H9 (cell line): ENCODE measurements around the gene LRRC55. TPM values are rescaled to one million over a fixed set of nuclear protein-coding genes. Genes with fewer than 3 reads are reported as not detected.

Experiments used
- DNase-seq: peaks from one replicate; pipeline ENCODE4 v3.0.0-alpha.2; 2017
- H2AFZ ChIP-seq: one replicate; pipeline ENCODE4 v1.6.1; 2013; ENCODE audit warnings: mild to moderate bottlenecking, low read length, control low read depth, moderate library complexity
- H2AK5ac ChIP-seq: 2 replicates; pipeline ENCODE4 v1.6.1; 2013; ENCODE audit warnings: low read length, control low read depth, mixed read lengths; ENCODE audit not compliant: insufficient read length
- H2BK120ac ChIP-seq: one replicate; pipeline ENCODE4 v1.6.1; 2013; ENCODE audit warnings: low read depth, mild to moderate bottlenecking, low read length, control low read depth, inconsistent platforms; ENCODE audit not compliant: poor library complexity, severe bottlenecking
- H2BK12ac ChIP-seq: 2 replicates; pipeline ENCODE4 v1.6.1; 2013; ENCODE audit warnings: low read length, control low read depth, mixed read lengths, low read depth; ENCODE audit not compliant: insufficient read length
- H2BK15ac ChIP-seq: 2 replicates; pipeline ENCODE4 v1.6.1; 2013; ENCODE audit warnings: low read depth, low read length, control low read depth
- H2BK20ac ChIP-seq: one replicate; pipeline ENCODE4 v1.6.1; 2013; ENCODE audit warnings: low read depth, mild to moderate bottlenecking, low read length, control low read depth, inconsistent platforms; ENCODE audit not compliant: poor library complexity, severe bottlenecking
- H2BK5ac ChIP-seq: 2 replicates; pipeline ENCODE4 v1.6.1; 2013; ENCODE audit warnings: low read length, control low read depth, mixed read lengths; ENCODE audit not compliant: insufficient read length
- H3K14ac ChIP-seq: 2 replicates; pipeline ENCODE4 v1.6.1; 2013; ENCODE audit warnings: low read length, control low read depth; ENCODE audit not compliant: insufficient read depth
- H3K18ac ChIP-seq: 2 replicates; pipeline ENCODE4 v1.6.1; 2013; ENCODE audit warnings: low read depth, mild to moderate bottlenecking, mixed read lengths, low read length, control low read depth; ENCODE audit not compliant: insufficient read length
- H3K23ac ChIP-seq: 2 replicates; pipeline ENCODE4 v1.6.1; 2013; ENCODE audit warnings: low read length, control low read depth, mixed read lengths, low read depth; ENCODE audit not compliant: insufficient read length
- H3K23me2 ChIP-seq: 2 replicates; pipeline ENCODE4 v1.6.1; 2013; ENCODE audit warnings: low read depth, mild to moderate bottlenecking, mixed read lengths, low read length, control low read depth; ENCODE audit not compliant: insufficient read length, poor library complexity, severe bottlenecking
- H3K27ac ChIP-seq: 2 replicates; pipeline ENCODE4 v1.5.1; 2013; ENCODE audit warnings: low read length, control low read depth, mixed read lengths, low read depth; ENCODE audit not compliant: insufficient read length
- H3K27me3 ChIP-seq: 2 replicates; pipeline ENCODE4 v1.6.1; 2013; ENCODE audit warnings: low read length, control low read depth, inconsistent platforms; ENCODE audit not compliant: insufficient read depth
- H3K4ac ChIP-seq: 2 replicates; pipeline ENCODE4 v1.6.1; 2013; ENCODE audit warnings: low read depth, mild to moderate bottlenecking, control low read depth, inconsistent platforms, low read length, moderate library complexity
- H3K4me1 ChIP-seq: 2 replicates; pipeline ENCODE4 v1.6.1; 2013; ENCODE audit warnings: low read length, control low read depth, inconsistent platforms; ENCODE audit not compliant: insufficient read depth
- H3K4me2 ChIP-seq: 2 replicates; pipeline ENCODE4 v1.6.1; 2013; ENCODE audit warnings: low read length, control low read depth, mixed read lengths; ENCODE audit not compliant: insufficient read length, insufficient read depth
- H3K56ac ChIP-seq: 2 replicates; pipeline ENCODE4 v1.6.1; 2013; ENCODE audit warnings: low read depth, mild to moderate bottlenecking, mixed read lengths, low read length, control low read depth; ENCODE audit not compliant: insufficient read length
- H3K79me1 ChIP-seq: 2 replicates; pipeline ENCODE4 v1.6.1; 2013; ENCODE audit warnings: low read depth, mild to moderate bottlenecking, moderate library complexity, low read length, control low read depth, inconsistent platforms; ENCODE audit not compliant: insufficient read depth, poor library complexity, severe bottlenecking
- H3K79me2 ChIP-seq: 2 replicates; pipeline ENCODE4 v1.6.1; 2013; ENCODE audit warnings: low read length, control low read depth, inconsistent platforms; ENCODE audit not compliant: insufficient read depth
- H3K9ac ChIP-seq: 2 replicates; pipeline ENCODE4 v1.6.1; 2013; ENCODE audit warnings: low read length, control low read depth, mixed read lengths; ENCODE audit not compliant: insufficient read length; ENCODE audit errors: extremely low read depth
- H3K9me3 ChIP-seq: one replicate; pipeline ENCODE4 v1.6.1; 2013; ENCODE audit warnings: low read depth, low read length, inconsistent platforms; ENCODE audit not compliant: control insufficient read depth
- H3T11ph ChIP-seq: one replicate; pipeline ENCODE4 v1.6.1; 2013; ENCODE audit warnings: mild to moderate bottlenecking, low read length, control low read depth, inconsistent platforms
- H4K20me1 ChIP-seq: one replicate; pipeline ENCODE4 v1.6.1; 2013; ENCODE audit not compliant: control insufficient read depth, insufficient read length, insufficient read depth
- H4K5ac ChIP-seq: 2 replicates; pipeline ENCODE4 v1.6.1; 2013; ENCODE audit warnings: low read depth, mild to moderate bottlenecking, mixed read lengths, low read length, control low read depth; ENCODE audit not compliant: insufficient read length
- H4K8ac ChIP-seq: replicated peaks from 2 replicates; pipeline ENCODE4 v1.6.1; 2013; ENCODE audit warnings: low read length, control low read depth, mixed read lengths, low read depth; ENCODE audit not compliant: insufficient read length
- H4K91ac ChIP-seq: 2 replicates; pipeline ENCODE4 v1.6.1; 2013; ENCODE audit warnings: low read depth, mild to moderate bottlenecking, moderate library complexity, mixed read lengths, low read length, control low read depth; ENCODE audit not compliant: insufficient read length
- H3K27ac Mint-ChIP-seq, 3 experiments: 2 replicates in 2 of 3; 3 replicates in 1 of 3; pipeline ENCODE4 v1.8.0; 2020 to 2021; ENCODE audit warnings: mixed read lengths in 3 of 3, mild to moderate bottlenecking in 1 of 3, moderate library complexity in 1 of 3
- H3K27me3 Mint-ChIP-seq: 2 replicates; pipeline ENCODE4 v1.8.0; 2021; ENCODE audit warnings: low read depth, mild to moderate bottlenecking, moderate library complexity, mixed read lengths
- H3K36me3 Mint-ChIP-seq, 3 experiments: 2 replicates in 2 of 3; 3 replicates in 1 of 3; pipeline ENCODE4 v1.8.0; 2020 to 2021; ENCODE audit warnings: low read depth in 3 of 3, mixed read lengths in 3 of 3; ENCODE audit not compliant: insufficient read depth in 1 of 3
- H3K4me1 Mint-ChIP-seq, 2 experiments: 2 replicates each; pipeline ENCODE4 v1.8.0; 2020; ENCODE audit warnings: mixed read lengths in 2 of 2
- H3K4me3 Mint-ChIP-seq, 2 experiments: 2 replicates in 1 of 2; 3 replicates in 1 of 2; pipeline ENCODE4 v1.8.0; 2020 to 2021; ENCODE audit warnings: mild to moderate bottlenecking in 2 of 2, mixed read lengths in 2 of 2, moderate library complexity in 1 of 2
- H3K9me3 Mint-ChIP-seq, 2 experiments: 2 replicates in 1 of 2; 3 replicates in 1 of 2; pipeline ENCODE4 v1.8.0; 2020; ENCODE audit warnings: mild to moderate bottlenecking in 2 of 2, mixed read lengths in 2 of 2, moderate library complexity in 1 of 2
- CTCF ChIP-seq: fragments of 200-600 bp; sonication (generic); conservative IDR thresholded peaks from 3 replicates; pipeline ENCODE4 v1.8.0; 2021; ENCODE audit warnings: antibody characterized with exemption, mild to moderate bottlenecking
- total RNA-seq: library from RNA; stranded (reverse); gene quantifications from 2 replicates; pipeline ENCODE4 v1.2.1, GENCODE V29; 2021

Gene LRRC55
- total RNA-seq, 1 experiment from 2014 or later = 1.0 TPM

DNA sequence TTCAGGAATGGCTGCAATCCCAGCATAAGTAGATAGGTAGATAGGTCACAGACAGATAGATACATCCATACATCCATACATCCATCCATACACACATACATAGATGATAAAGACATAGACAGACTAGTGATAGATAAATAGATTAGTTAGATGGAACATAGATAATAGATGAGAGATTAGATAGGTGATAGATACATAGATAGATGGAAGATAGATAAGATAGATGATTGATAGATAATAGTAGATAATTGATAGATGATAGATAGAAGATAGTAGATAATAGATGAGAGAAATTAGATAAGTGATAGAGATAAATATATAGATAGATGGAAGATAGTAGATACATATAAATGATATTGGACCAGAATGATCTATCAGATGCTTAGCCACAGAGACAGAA, 28.3 kb upstream of the LRRC55 start:
- DNase-seq = no peak

More for the DNA sequence above, 28.3 kb upstream of the LRRC55 start:
- H3K4me2 ChIP-seq = no peak overlapping the region
- H3K27me3 ChIP-seq = no peaks in the 10 kb centered on the region
- H3K56ac ChIP-seq = no peak overlapping the region
- H2AK5ac ChIP-seq = no peak overlapping the region
- H3K79me1 ChIP-seq = no peaks in the 10 kb centered on the region
- Mint-ChIP-seq H3K4me1 (peaks cover 36 to 40% of the 10 kb centered on the region in 2 experiments), H3K36me3 (no peaks in the 10 kb centered on the region), H3K4me3 (no peak overlapping the region), H3K9me3 (no peaks in the 10 kb centered on the region; a peak in 1 of 5 replicates), H3K27ac (no peak overlapping the region; a peak in 1 of 7 replicates), H3K27me3 (peaks cover 11% of the 10 kb centered on the region)
- H4K20me1 ChIP-seq = no peaks in the 10 kb centered on the region
- no peak overlapping the region for H4K91ac ChIP-seq
- H2BK5ac ChIP-seq = no peak overlapping the region
- no peak overlapping the region for H2BK20ac ChIP-seq
- H3K9me3 ChIP-seq = no peaks in the 10 kb centered on the region
- H3K4ac ChIP-seq = no peak overlapping the region
- no peak overlapping the region for H2AFZ ChIP-seq
- H2BK12ac ChIP-seq = no peak overlapping the region
- no peak overlapping the region for H3K23ac ChIP-seq
- H3K9ac ChIP-seq = no peak overlapping the region
- no peak for TF ChIP-seq CTCF
- H3K18ac ChIP-seq = no peak overlapping the region
- H4K8ac ChIP-seq = no peak overlapping the region
- no peaks in the 10 kb centered on the region for H3K79me2 ChIP-seq
- H3K4me1 ChIP-seq = peaks cover 3% of the 10 kb centered on the region; the same call in 1 of the 2 replicates
- H2BK15ac ChIP-seq = no peak overlapping the region
- H4K5ac ChIP-seq = no peak overlapping the region
- H3K27ac ChIP-seq = no peak overlapping the region
- H3K23me2 ChIP-seq = no peaks in the 10 kb centered on the region
- no peak overlapping the region for H3T11ph ChIP-seq
- no peak overlapping the region for H2BK120ac ChIP-seq
- no peak overlapping the region for H3K14ac ChIP-seq
